Iris pigment epithelial cell (primary cell): ENCODE measurements around the gene NOB1.
A peak's percentile ranks its signal among the peaks of the same experiment; 100 is the strongest.

Experiments
- DNase-seq: peaks from one replicate; pipeline ENCODE4 v3.0.0-alpha.2; 2011; ENCODE audit warnings: low read depth

NOB1 gene

DNA sequence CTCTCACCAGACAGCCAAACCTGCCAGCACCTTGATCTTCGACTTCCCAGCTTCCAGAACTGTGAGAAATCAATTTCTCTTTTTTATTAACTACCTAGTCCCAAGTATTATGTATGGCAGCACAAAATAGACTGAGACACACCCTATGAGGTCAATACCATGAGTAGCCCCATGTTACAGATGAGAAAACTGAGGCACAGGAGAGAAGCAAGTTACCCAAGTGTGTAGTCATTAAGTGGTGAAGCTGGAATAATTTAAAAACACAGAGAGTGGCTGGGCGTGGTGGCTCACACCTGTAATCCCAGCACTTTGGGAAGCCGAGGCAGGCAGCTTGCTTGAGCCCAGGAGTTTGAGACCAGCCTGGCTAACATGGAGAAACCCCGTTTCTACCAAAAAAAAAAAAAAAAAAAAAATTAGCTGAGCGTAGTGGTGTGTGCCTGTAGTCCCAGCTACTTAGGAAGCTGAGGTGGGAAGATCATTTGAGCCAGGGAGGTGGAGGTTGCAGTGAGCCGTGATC lies 33.2 kb downstream of the NOB1 start:
- no peak for DNase-seq

DNA sequence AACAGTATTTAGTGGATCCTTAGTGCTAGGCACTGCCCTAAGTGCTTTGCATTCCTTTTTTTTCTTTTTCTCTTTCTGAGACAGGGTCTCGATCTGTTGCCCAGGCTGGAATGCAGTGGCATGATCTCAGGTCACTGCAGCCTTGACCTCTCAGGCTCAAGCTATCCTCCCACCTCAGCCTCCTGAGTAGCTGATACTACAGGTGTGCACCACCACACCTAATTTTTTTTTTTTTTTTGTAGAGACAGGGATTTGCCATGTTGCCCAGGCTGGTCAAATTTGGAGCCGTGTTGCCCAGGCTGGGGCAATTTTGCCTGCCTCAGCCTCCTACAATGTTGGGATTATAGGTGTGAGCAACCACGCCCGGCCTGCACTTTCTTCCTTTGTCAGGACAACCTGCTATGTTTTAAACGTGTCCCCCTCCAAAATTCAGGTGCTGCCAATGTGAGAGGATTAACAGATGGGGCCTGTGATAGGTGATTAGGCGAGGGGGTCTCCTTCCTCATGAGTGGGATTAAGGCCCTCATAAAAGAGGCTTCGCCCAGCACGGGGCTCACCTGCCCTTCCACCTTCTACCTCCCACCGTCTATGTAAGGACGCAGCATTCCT lies 33.8 kb downstream of the NOB1 start:
- DNase-seq = no peak

DNA sequence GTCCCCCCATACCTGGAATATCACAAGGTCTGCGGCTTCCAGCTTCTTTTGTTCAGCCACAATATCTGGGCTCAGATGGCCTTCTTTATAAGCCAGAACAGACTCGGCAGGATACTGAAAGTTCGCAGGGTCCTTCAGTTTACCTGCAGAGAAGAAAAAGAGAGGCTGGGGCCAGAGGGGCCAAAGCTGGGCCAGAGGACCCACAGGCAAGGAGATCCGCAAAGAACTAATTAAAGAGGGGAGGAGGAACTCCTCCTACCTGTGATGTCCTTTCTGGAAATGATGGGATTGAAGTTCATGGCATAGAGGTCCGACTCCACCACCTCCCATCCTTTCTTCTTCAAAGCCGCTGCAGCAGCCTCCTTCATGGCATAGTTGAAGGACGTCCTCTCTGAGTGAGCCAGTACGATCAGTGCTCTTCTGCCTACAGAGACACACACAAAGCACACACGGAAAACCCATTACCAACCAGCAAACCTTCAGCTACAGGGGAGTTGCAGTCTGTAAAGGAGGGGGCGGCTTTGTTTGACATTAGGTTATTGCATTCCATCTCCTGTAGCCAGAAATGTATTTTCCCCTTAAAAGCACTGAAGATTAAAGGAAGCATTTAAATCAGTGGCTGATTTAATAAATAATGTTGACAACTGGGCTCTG lies 36.5 kb downstream of the NOB1 start:
- no peak for DNase-seq

- DNase-seq = no peak
Observed at GRCh38 chr16:69717066-69717465, 37.7 kb downstream of the NOB1 start.

DNA sequence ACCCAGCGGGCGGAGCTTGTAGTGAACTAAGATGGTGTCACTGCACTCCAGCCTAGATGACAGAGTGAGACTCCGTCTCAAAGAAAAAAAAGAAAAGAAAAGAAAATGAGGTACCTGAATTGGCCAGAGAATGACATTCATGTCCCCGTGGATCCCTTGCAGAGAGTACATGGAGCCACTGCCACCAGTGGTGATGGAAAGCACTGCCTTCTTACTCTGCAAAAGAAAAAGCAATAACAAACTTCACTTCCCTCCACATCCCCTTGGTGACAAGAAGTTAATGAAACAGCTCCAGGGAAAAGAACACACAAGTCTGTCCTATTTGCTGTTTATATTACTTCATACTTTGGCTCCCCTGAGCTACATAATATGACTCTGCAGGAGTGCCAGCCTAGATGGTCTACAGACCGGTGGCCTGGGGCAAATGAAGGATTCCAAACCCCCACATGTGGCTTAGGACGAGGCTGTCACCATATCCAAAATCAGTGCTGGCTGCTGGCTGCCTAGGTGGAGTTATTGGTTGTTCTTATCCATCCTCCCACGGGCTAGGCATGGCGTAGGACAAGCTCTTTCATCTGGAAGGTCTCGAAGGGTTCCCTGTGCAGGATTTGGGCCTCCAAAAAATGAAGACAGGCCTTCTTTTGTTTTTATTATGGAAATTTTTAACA lies 41.7 kb downstream of the NOB1 start:
- peak; percentile 10 for DNase-seq

DNA sequence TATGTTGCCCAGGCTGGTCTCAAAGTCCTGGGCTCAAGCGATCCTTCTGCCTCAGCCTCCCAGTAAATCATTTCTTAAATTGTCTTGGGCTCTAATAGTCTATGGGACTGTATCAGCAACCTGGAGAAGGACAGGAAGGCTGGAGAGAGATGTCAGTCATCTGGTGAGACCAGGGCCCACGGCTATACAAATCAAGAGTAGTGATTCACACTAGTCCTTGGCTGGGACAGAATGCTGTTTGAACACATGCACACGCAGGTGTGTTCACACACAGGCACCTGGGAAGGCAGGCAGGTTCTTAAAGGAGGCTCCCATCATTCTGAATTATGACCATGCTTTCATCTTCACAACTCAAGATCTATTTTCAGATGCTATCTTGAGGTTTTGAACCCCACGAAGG lies 42.4 kb downstream of the NOB1 start:
- DNase-seq = no peak

DNA sequence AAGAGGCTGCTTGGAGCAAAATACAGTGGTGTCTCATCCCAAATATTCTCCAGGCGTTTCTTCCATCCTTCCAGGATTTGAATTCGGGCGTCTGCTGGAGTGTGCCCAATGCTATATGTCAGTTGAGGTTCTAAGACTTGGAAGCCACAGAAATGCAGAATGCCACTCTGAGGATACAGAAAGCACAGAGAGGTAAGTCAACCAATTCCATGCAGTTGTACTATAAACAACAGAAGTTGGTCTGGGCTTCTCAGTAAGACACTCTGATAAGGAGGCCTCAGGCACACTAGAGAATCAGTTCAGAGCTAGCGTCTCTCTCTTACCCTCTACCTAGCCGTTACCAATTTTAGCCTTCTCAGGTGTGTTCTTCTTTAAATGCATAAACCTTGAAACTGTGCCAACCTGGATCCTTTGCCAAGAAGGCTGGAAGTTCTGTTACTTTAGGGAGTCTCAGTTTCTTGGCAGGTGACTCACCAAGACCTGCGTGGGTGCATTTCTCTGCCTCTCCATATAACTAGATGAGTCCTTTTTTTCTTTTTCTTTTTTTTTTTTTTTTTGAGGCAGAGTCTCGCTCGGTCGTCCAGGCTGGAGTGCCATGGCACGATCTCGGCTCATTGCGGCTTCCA lies 43.5 kb downstream of the NOB1 start:
- peak; percentile 85 for DNase-seq

DNA sequence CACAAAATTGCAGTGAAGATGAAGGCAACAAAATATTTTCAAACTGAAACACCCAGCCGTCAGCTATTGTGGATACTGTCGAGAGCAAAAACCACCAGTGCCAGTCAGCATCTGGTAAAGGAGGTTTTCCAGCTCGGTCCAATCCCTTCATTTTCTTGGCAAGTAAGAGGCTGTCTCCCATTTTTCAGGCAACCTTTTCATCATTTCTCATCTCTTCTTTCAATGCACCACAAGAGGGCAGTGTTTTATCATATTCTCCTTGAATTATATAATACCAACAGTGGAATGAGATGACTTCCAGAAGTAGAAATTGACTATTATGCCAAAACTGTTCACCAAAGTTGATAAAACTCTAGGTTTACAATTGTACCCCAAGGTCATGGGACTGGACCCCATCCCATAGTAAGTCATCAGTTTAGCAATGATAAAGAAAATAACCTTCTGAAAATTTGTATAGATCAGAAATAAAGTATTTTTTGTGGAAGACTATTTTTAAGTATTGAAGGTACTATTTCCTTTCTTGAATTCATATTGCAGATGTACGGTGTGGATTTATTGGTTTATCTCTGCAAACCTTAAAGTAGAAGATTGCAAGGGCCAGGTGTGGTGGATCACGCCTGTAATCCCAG lies 45.2 kb downstream of the NOB1 start:
- peak; percentile 53 for DNase-seq

GRCh38 chr16:69707920-69708683 lies 46.6 kb downstream of the NOB1 start:
- DNase-seq = no peak

GRCh38 chr16:69706975-69707340 lies 47.8 kb downstream of the NOB1 start:
- no peak for DNase-seq

DNA sequence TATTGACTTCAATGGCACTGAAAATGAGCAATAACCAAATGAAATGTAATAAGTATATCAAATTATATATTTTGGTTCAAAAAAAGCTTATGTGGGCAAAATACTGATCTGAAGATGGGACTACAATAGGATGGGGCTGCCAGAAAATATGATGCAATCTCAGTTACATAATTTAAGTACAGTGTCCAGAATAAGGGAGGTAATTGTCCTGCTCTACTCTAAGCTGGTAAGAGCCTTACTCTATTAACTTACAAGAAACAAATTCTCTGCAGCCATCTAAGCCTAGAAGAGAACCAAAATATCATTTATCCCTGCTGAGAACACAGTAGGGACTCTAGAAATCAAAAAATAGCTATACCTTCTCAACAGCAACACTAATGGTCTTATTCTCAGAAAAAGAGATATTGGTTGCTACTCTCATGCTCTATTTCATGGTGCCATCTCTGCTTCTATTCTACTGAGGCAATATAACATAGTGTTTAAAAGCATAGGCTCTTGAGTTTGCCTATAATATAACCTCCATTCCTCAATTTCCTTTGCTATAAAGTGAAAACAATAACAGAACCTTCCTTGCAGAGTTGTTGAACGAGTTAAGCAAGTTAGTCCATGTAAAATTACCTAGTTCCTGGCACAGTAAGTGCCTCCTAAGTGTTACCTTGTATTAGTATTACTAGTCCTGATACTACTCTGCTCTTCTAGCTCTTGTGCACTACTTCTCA lies 48.3 kb downstream of the NOB1 start:
- DNase-seq = peak; percentile 40

DNA sequence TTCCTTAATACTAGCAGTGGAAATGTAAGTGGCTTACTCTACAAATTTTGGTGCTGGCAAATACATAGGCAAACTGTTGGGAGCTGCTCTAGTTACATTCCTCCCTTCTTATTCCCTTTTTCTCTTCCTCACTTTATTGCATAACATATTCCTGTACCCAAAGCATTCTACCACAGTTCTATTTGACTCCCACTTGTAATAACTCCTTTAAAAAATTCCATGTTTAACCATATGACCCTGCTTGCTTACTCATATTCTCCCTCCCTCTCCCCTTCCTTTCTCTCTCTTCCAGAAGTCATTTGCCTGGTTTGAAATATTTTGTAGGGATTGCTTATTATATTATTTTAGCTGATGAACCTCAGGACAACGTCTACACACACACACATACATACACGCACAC lies 51.1 kb downstream of the NOB1 start:
- peak; percentile 41 for DNase-seq

- DNase-seq = no peak
Observed at GRCh38 chr16:69701866-69702265, 52.9 kb downstream of the NOB1 start.

DNA sequence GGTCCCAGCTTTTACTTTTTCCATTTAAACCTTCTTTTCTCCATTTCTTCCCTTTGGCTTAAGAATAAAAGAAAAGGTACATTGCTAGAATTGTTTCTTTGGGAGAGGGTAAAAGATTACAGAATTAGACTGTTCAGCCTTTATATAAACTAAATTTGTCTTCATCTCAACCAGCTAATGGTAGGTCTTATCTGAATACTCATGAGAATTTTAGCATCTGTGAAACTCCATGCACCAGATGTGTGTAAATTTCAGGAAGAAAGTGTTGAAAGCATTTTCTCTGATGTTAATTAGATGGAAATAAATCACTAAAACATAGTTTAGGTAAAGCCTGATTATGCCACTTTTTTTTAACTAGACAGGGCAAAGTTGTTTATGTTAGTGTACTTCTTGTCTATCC lies 53.3 kb downstream of the NOB1 start:
- no peak for DNase-seq

DNA sequence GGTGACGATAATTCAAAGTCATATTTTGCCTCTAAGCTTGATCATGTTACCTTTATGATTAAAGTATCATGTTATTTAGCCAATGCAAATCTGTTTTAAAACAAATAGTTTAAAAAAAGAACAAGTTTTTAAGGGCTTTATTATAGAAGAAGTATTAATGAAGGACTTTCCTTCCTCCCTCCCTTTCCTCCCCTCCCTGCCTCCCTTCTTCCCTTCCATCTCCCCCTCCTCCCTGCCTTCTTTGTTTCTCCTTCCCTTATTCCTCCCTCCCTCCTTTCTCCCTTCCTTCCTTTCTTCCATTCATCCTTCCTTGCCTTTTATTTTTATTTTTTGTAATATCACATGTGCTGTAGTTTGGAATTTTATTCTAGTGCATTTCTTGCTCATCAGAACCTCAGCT lies 54.8 kb downstream of the NOB1 start:
- no peak for DNase-seq

DNA sequence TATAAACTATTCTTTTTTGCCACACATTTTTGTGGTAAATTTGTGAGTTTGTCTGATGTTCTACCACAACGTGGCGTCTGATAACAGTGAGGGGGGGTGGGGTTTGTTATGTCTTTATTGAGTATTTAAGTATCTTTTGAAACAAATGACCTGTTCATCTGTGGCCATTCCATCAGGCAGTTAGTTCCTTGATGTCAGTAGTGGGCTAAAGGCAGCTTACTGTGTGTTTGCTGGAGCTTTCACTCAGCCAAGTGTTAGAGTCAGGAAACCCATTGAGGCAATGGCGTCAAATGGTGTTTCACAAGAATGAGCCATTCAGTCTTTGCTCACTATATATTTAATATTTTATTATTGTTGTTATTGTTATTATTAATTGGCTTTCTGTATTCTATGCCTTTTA lies 56.3 kb downstream of the NOB1 start:
- no peak for DNase-seq

- peak; percentile 15 for DNase-seq
Observed at GRCh38 chr16:69693916-69694315, 60.8 kb downstream of the NOB1 start.

DNA sequence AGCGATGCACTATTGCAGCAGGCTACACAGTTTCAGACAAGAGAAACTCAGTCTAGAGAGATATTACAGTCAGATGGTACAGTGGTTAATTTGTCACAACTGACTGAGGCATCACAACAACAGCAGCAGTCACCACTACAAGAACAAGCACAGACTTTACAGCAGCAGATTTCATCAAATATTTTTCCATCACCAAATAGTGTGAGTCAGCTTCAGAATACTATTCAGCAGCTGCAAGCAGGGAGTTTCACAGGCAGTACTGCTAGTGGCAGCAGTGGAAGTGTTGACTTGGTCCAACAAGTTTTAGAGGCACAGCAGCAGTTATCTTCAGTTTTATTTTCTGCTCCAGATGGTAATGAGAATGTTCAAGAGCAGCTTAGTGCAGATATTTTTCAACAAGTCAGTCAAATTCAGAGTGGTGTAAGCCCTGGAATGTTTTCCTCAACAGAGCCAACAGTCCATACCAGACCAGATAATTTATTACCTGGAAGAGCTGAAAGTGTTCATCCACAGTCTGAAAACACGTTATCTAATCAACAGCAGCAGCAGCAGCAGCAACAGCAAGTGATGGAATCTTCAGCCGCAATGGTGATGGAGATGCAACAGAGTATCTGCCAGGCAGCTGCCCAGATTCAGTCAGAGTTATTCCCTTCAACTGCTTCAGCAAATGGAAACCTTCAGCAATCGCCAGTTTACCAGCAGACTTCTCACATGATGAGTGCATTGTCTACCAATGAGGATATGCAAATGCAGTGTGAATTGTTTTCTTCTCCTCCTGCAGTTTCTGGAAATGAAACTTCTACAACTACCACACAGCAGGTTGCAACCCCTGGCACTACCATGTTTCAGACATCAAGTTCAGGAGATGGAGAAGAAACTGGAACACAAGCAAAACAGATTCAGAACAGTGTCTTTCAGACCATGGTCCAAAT lies 62.5 kb downstream of the NOB1 start:
- DNase-seq = peak; percentile 74
